Neural cell (in vitro differentiated cells): Measurements from ENCODE around the gene ACO2. TPM values are rescaled to one million over a fixed set of nuclear protein-coding genes. Genes with fewer than 3 reads are reported as not detected.

Experiments used
- H2AFZ ChIP-seq: fragments of 200-600, 300-800 bp; sonication (generic), shearing (Covaris generic); 2 replicates; pipeline ENCODE4 v1.6.0; 2014; ENCODE audit warnings: low read depth, mild to moderate bottlenecking, antibody characterized with exemption, low read length, moderate library complexity
- H3F3A ChIP-seq: fragments of 200-600 bp; shearing (Covaris generic); 2 replicates; pipeline ENCODE4 v1.6.1; 2016; ENCODE audit warnings: mild to moderate bottlenecking, moderate library complexity, mixed read lengths, antibody characterized with exemption, low read length; ENCODE audit not compliant: insufficient read depth, poor library complexity, severe bottlenecking
- H3K27ac ChIP-seq: fragments of 200-600, 300-800 bp; sonication (generic), shearing (Covaris generic); 2 replicates; pipeline ENCODE4 v1.5.1; 2014; ENCODE audit warnings: mild to moderate bottlenecking, low read length, moderate library complexity
- H3K27me3 ChIP-seq: fragments of 300-800, 200-600 bp; sonication (generic), shearing (Covaris generic); 2 replicates; pipeline ENCODE4 v1.6.0; 2014; ENCODE audit warnings: mild to moderate bottlenecking, low read depth, low read length, moderate library complexity; ENCODE audit not compliant: insufficient read depth
- H3K36me3 ChIP-seq: fragments of 300-800, 200-600 bp; sonication (generic), shearing (Covaris generic); 2 replicates; pipeline ENCODE4 v1.5.1; 2014; ENCODE audit warnings: mild to moderate bottlenecking, antibody characterized with exemption, low read length, moderate library complexity; ENCODE audit not compliant: insufficient read depth
- H3K4me2 ChIP-seq: fragments of 300-800, 200-600 bp; sonication (generic), shearing (Covaris generic); 2 replicates; pipeline ENCODE4 v1.6.0; 2014; ENCODE audit warnings: mild to moderate bottlenecking, low read length
- H3K4me3 ChIP-seq: fragments of 300-800, 200-600 bp; sonication (generic), shearing (Covaris generic); 2 replicates; pipeline ENCODE4 v1.5.1; 2014; ENCODE audit warnings: mild to moderate bottlenecking, low read length, moderate library complexity
- H3K79me2 ChIP-seq: fragments of 200-600 bp; shearing (Covaris generic); replicated peaks from 2 replicates; pipeline ENCODE4 v1.6.0; 2014; ENCODE audit warnings: mild to moderate bottlenecking, low read length, moderate library complexity; ENCODE audit not compliant: insufficient read depth
- H3K9ac ChIP-seq: fragments of 300-800, 200-600 bp; sonication (generic), shearing (Covaris generic); 2 replicates; pipeline ENCODE4 v1.6.1; 2016; ENCODE audit warnings: mild to moderate bottlenecking, low read length, mixed read lengths
- H3K9me2 ChIP-seq: fragments of 200-600 bp; shearing (Covaris generic); 2 replicates; pipeline ENCODE4 v1.6.1; 2016; ENCODE audit warnings: mild to moderate bottlenecking, low read length, mixed read lengths; ENCODE audit not compliant: insufficient read depth
- H3K9me3 ChIP-seq: fragments of 200-600, 300-800 bp; sonication (generic), shearing (Covaris generic); 2 replicates; pipeline ENCODE4 v1.6.1; 2016; ENCODE audit warnings: mild to moderate bottlenecking, mixed run types, low read length, moderate library complexity, mixed read lengths
- H4K20me1 ChIP-seq: fragments of 200-600 bp; shearing (Covaris generic); 2 replicates; pipeline ENCODE4 v1.6.1; 2016; ENCODE audit warnings: mild to moderate bottlenecking, mixed run types; ENCODE audit not compliant: insufficient read depth
- EP300 ChIP-seq: fragments of 450-650 bp; conservative IDR thresholded peaks from 2 replicates; pipeline ENCODE4 v1.6.1; 2014; ENCODE audit warnings: antibody characterized with exemption, mild to moderate bottlenecking, moderate library complexity; ENCODE audit not compliant: poor library complexity, severe bottlenecking
- EZH2 ChIP-seq: fragments of 200-600, 300-800 bp; shearing (Covaris generic), sonication (generic); IDR thresholded peaks from 2 replicates; pipeline ENCODE4 v1.6.1; 2014; ENCODE audit warnings: antibody characterized with exemption, low read length, borderline replicate concordance, mild to moderate bottlenecking; ENCODE audit not compliant: insufficient read depth, poor library complexity, severe bottlenecking
- MXI1 ChIP-seq: fragments of 450-650 bp; conservative IDR thresholded peaks from 2 replicates; pipeline ENCODE4 v1.6.1; 2014; ENCODE audit warnings: antibody characterized with exemption, mild to moderate bottlenecking; ENCODE audit not compliant: poor library complexity, severe bottlenecking
- POLR2AphosphoS5 ChIP-seq: IDR thresholded peaks from 2 replicates; pipeline ENCODE4 v1.6.1; 2012
- RAD21 ChIP-seq: fragments of 450-650 bp; conservative IDR thresholded peaks from 2 replicates; pipeline ENCODE4 v1.6.1; 2014; ENCODE audit warnings: antibody characterized with exemption, mild to moderate bottlenecking, moderate library complexity
- SMC3 ChIP-seq: fragments of 450-650 bp; conservative IDR thresholded peaks from 2 replicates; pipeline ENCODE4 v1.6.1; 2014; ENCODE audit warnings: antibody characterized with exemption, mild to moderate bottlenecking, moderate library complexity; ENCODE audit not compliant: poor library complexity
- TAF1 ChIP-seq: IDR thresholded peaks from 2 replicates; pipeline ENCODE4 v1.6.1; 2012; ENCODE audit warnings: low read depth
- polyA plus RNA-seq: library from polyadenylated mRNA; depleted of rRNA; stranded (reverse); fragments of >200 nt; gene quantifications from 2 replicates; pipeline ENCODE4 v1.2.3, GENCODE V29; 2014
- TF ChIP-seq, protein P1 (sequence below): IDR thresholded peaks from 2 replicates; pipeline ENCODE4 v1.6.1; 2012; ENCODE audit warnings: borderline replicate concordance
- TF ChIP-seq, protein P2 (sequence below): fragments of 450-650 bp; IDR thresholded peaks from 2 replicates; pipeline ENCODE4 v1.5.1; 2014; ENCODE audit warnings: antibody characterized with exemption, mild to moderate bottlenecking, moderate library complexity; ENCODE audit not compliant: poor library complexity, severe bottlenecking

ACO2 gene
- polyA plus RNA-seq, 1 donor from 2014 or later, result 72.3 TPM

- Histone ChIP-seq H3K4me2 (peak overlapping the region; percentile 87), H3K79me2 (peaks cover 66% of the 10 kb centered on the region), H3K9me2 (no peaks in the 10 kb centered on the region), H3K9ac (peak overlapping the region; percentile 80), H3K36me3 (no peaks in the 10 kb centered on the region), H3K4me3 (peak overlapping the region; percentile 63), H4K20me1 (no peaks in the 10 kb centered on the region), H2AFZ (peak overlapping the region; percentile 22), H3F3A (peaks cover 4% of the 10 kb centered on the region), H3K27me3 (no peaks in the 10 kb centered on the region), H3K9me3 (no peaks in the 10 kb centered on the region), H3K27ac (peak overlapping the region; percentile 98)
- TF ChIP-seq POLR2AphosphoS5 (no peak), EZH2 (no peak), SMC3 (no peak), RAD21 (no peak), MXI1 (no peak), TAF1 (no peak), EP300 (no peak)
- TF ChIP-seq, protein P1, sequence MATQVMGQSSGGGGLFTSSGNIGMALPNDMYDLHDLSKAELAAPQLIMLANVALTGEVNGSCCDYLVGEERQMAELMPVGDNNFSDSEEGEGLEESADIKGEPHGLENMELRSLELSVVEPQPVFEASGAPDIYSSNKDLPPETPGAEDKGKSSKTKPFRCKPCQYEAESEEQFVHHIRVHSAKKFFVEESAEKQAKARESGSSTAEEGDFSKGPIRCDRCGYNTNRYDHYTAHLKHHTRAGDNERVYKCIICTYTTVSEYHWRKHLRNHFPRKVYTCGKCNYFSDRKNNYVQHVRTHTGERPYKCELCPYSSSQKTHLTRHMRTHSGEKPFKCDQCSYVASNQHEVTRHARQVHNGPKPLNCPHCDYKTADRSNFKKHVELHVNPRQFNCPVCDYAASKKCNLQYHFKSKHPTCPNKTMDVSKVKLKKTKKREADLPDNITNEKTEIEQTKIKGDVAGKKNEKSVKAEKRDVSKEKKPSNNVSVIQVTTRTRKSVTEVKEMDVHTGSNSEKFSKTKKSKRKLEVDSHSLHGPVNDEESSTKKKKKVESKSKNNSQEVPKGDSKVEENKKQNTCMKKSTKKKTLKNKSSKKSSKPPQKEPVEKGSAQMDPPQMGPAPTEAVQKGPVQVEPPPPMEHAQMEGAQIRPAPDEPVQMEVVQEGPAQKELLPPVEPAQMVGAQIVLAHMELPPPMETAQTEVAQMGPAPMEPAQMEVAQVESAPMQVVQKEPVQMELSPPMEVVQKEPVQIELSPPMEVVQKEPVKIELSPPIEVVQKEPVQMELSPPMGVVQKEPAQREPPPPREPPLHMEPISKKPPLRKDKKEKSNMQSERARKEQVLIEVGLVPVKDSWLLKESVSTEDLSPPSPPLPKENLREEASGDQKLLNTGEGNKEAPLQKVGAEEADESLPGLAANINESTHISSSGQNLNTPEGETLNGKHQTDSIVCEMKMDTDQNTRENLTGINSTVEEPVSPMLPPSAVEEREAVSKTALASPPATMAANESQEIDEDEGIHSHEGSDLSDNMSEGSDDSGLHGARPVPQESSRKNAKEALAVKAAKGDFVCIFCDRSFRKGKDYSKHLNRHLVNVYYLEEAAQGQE, result no peak
- TF ChIP-seq, protein P2, sequence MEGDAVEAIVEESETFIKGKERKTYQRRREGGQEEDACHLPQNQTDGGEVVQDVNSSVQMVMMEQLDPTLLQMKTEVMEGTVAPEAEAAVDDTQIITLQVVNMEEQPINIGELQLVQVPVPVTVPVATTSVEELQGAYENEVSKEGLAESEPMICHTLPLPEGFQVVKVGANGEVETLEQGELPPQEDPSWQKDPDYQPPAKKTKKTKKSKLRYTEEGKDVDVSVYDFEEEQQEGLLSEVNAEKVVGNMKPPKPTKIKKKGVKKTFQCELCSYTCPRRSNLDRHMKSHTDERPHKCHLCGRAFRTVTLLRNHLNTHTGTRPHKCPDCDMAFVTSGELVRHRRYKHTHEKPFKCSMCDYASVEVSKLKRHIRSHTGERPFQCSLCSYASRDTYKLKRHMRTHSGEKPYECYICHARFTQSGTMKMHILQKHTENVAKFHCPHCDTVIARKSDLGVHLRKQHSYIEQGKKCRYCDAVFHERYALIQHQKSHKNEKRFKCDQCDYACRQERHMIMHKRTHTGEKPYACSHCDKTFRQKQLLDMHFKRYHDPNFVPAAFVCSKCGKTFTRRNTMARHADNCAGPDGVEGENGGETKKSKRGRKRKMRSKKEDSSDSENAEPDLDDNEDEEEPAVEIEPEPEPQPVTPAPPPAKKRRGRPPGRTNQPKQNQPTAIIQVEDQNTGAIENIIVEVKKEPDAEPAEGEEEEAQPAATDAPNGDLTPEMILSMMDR, result no peak
These were observed 11.4 kb downstream of the ACO2 start for GRCh38 chr22:41480397-41480735.

DNA sequence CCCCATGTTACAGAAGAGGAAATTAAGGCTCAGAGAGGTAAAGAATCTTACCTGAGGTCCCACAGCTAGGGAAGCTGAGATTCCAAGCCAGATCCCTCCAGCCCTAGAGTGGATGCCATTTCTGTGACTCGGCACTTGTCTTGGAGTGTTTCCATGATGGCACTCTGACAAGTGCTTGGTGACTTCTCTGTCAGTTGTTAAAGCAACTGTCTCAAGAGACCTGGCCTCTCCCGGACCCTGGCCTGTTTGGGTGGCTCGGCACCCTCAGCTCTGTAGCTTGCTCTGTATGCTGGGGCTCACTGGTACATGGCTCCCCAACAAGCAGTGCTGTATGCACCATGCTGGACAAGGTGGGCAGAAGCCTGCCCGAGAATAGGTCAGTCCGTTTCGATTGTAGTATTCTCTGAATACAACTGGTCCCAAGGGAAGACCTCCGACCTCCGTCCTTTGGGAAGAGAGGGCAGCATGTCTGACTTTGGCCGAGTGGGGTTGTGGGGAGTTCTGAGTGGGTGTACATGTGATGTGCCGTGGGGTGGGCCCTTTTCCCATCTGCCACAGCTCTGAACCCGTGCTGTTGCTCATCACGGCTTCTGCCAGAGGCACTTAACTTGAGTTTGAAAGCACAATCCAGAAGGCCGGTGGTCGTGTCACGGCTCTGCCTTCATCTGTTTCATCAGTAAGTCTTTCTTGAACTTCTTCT lies 12.4 kb downstream of the ACO2 start:
- Histone ChIP-seq H3K4me3 (peak overlapping the region; percentile 63), H3K9me3 (no peaks in the 10 kb centered on the region), H3K9ac (peak overlapping the region; percentile 80), H2AFZ (no peak overlapping the region), H3K27me3 (no peaks in the 10 kb centered on the region), H4K20me1 (no peaks in the 10 kb centered on the region), H3K36me3 (no peaks in the 10 kb centered on the region), H3K4me2 (peak overlapping the region; percentile 87), H3K79me2 (peaks cover 61% of the 10 kb centered on the region), H3K27ac (peak overlapping the region; percentile 98), H3K9me2 (no peaks in the 10 kb centered on the region), H3F3A (peaks cover 4% of the 10 kb centered on the region)
- no peak for TF ChIP-seq TAF1
- TF ChIP-seq POLR2AphosphoS5, result no peak
- TF ChIP-seq EP300, result no peak
- TF ChIP-seq RAD21, result no peak
- no peak for TF ChIP-seq MXI1
- TF ChIP-seq, protein P1, result no peak
- TF ChIP-seq, protein P2, result no peak
- no peak for TF ChIP-seq EZH2
- TF ChIP-seq SMC3, result no peak
